HG03108 (cell line): ENCODE measurements around the gene APOBEC4.
"Not testable (repeated sequence)": the region's sequence is repeated elsewhere in the genome, so short reads cannot be mapped to it uniquely, and the experiment has no call there.

Source experiments
- ATAC-seq: cut with Tn5 transposase; IDR thresholded peaks from one replicate; pipeline ENCODE4 v1.9.1; 2021; ENCODE audit warnings: moderate library complexity; ENCODE audit not compliant: unreplicated experiment

The APOBEC4 gene

DNA sequence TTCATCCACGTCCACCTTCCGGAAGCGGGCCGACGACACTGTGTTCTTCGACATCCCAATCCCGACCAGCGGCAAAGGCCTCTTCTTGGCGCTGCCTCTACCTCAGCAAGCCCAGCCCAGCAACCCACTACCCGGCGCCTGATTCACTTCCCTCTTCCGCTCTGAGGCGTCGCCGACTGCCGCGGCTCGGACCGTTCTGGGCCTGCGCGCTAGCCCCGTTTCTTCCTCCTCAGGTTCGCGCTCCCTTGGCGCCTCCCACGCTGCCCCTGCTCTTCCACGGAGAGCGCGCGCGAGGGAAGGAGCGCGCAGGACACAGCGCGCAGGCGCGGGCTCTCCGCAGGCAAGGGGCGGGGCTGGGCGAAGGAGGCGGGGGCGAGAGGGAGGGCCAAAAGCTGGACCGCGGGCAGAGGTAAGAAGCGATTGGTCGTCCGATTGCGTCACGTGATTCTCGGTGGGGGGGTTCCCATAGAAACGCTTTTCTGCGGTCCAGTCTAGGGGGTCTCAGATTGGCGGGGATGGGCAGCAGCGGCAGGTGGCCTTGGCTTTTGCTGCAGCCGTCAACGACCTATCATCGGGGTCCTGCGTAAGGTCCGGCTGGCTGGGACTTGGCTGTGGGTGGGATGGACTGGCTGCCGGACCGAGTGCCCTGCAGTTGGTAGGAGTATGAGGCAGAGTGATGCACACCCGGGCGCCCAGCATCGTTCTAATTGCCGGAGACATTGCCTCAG is 17.3 kb downstream of the APOBEC4 start, which contains the start of gene ARPC5:
TSS of gene ARPC5 (minus strand) at position 178 of the 728 bp plus-strand sequence. CDS start at position 54, 124 bp downstream.
- ATAC-seq = peak; percentile 85

DNA sequence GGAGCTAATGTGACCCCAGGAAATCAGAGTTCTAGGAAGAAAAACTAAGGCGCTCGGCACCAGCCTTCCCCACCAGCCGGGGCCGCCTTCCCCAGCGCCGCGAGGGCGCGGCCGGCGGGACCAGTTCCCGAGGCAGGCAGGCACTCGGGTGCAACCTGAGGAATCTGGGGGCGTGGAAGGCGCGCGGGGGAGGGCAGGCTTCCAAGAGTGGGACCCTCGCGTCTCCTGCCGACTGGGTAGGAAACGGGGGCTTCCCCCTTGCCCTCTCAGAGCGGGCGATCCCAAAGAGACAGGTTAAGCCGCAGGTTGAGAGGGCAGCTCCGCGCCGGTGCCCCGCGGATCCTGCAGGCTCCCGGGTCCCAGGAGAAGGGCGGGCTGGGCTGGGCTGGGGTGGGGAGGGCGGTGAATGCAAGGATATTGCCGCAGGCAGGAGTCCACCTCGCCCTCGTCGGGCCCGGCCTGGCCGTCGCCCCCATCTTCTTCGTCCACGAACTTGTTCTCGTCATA is 18.0 kb downstream of the APOBEC4 start:
- no peak for ATAC-seq

DNA sequence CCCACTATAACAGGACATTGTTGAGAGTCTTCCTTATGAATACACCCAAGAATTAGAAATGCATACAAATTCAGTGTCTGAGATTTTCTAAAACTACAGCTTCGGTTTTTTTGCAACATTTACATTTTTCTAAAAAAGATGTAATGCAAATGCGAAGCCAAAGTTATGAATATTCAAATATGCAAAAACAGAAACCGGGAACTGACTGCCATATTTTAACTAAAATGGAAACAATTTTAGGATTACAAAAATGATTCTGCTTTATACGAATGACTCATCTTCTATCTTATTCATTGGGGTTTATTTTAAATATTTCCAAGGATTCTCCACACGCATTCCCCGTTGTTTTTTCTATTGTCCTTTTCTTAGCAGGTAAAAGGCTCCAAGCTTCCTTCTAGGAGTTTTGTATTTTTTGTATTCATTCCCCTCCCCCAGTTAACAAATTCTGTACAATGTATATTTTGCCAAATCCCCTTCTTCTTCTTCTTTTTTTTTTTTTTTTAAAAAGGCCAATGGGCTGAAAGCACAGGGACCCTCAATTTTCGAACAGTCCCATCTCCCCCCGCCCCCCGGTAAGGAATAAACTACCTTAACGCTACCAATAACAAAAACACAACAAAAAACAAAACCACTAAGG is 18.6 kb downstream of the APOBEC4 start:
- no peak for ATAC-seq

DNA sequence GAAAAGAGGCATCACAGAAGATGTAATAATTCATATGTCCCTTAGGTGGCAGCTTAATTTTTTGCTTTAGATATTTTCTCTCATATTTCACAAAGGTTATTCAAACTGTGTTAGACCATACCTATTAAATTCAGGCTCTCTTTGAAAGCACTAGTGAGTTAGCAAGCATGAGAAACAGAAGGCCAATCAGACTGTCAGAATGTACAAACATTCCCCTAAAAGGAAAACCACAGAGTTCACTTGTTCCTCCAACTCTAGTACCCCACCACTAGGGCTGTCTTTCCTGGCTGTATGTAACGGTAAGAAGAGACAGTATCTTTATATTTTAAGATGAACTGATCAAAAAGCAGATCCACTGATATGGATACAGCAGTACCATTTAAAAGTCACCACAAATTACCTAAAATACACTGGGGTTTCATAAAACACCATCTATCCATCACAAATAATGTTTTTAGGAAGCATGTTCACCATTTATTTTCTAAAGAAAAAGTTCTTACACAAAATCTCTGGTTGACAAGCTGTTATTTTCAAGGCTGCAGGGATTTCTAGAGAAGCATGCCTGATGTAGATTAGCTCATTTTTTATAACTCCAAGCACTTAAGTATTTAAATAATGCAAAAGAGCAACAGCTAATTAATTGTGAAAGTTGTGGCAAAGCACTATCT is 19.3 kb downstream of the APOBEC4 start:
- ATAC-seq = peak; percentile 33

DNA sequence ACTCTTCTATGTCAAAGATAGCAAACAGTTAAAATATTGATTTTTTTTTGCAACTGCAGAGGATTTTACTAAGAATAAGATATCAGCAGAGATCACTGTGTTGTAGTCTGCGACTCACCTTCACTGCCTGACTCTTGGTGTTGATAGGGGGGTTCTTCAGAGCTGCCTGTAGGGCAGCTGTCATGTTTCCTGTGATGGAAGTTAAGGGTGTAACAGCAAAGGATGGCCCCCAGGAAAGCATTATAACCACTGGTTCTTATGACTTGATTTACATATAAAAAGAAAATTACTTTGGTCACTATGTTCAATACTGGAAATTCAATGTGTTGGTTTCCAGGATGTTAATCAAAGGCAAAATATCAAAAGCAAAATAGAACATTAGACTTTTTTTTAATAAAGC is 20.2 kb downstream of the APOBEC4 start:
- ATAC-seq = no peak

DNA sequence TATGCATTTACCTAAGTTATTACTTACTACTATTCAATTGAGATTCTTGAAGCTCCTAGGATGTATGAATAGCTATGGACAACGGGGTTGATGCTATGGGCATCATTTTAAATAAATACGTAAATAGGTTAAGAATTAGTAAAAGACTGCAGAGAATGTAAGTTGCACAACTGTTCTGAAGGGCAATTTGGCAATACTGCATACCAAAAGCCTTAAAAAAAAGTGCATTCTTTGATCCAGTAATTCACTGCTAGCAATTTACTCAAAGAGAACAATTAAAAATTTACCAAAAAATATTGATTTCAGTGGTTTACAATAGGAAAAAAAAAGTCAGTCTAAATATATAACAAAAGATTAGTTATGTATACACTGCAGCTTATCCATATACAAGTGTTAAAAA is 21.0 kb downstream of the APOBEC4 start:
- ATAC-seq = no peak

DNA sequence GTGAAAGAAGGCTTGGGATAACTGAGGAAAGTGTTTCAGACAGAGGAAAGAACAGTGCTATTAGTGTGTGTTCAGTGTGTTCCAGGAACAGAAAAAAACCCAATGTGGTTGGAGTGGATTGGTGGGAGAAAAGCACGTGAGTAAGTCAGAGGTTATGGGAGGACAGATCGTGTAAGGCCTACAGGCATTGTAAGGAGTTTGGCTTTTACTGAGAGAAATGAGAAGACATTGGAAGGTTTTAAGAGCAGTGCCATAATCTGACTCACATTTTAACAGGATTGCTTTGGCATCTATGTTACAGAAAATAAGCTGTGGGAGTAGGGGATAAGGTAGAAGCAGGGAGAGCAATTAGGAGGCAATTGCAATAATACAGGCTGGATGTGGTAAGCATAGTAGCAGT is 22.4 kb downstream of the APOBEC4 start:
- no peak for ATAC-seq

DNA sequence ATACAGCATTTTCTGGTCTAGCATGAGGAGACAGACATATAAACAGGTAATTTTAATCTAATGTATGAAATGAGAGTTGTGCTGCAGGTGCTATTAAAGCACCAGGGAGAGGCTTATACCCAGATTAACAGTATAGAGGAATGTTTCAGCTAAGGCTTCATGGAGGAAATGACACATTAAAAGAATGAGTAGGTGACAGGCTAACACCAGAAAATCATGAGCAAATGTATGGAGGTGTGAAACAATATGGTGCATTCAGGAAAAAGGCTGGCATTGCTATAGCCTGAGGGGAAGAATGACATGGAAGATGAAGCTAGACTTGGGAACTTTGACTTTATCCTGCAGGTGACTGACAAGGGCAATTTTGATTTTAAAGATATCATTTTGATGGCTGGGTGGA is 24.6 kb downstream of the APOBEC4 start:
- no peak for ATAC-seq

DNA sequence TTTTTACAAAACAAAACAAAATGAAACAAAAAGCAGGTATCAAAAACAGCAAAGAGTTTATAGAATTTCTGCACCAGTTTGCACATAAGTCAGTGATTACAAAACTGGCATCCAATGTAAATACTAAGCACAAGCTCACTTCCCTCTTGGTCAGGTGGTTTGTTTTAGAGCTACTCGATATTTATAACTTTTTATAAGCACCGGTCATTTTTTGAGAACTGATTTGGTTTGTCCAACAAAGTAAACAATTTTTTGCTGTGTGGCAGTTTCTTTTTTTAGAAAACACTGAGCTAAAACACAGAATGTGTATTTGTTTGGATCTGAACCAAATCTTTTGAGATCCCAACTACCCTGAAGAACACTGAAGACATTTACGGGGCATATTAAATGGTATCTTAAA is 26.9 kb downstream of the APOBEC4 start:
- ATAC-seq = not testable (repeated sequence)

DNA sequence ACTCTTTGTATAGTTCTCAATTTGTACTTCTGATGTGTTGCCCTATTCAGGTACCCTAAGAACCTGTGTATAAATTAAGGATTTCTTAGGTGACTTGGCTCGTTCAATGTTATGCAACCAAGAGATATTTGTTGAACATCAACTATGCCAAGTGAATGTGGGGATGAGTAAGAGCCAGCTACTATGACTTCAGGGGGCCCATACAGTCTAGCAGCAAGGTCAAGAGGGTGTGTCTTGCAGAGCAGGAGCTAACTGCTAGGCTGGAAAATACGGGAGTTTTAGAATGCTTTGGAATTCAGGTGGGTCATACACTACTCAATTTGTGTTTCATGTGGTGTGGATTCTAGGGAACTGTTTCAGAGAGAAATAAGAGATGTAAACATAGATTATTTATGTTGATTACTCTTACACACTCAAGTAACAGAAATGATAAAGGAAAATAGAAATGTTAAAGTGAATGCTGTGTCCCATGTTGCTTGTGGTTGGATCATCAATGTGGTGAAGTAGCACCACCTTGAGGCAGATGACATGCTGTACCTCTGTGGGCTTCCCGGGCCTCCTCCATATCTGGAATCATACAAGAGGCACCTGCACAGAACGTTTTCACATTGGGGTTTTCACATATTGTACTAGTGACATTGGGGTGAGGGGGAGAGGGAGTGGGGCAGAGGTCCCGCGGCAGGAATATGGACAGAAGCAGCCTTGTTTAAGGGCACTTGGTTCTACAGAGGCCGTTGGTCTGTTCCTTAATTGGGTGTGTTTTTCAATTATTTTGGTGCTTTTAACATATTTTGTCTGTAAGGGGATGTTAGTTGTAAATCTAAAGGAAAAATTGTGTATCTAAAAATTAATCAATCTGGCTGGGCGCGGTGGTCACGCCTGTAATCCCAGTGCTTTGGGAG is 30.0 kb downstream of the APOBEC4 start:
- peak; percentile 89 for ATAC-seq

DNA sequence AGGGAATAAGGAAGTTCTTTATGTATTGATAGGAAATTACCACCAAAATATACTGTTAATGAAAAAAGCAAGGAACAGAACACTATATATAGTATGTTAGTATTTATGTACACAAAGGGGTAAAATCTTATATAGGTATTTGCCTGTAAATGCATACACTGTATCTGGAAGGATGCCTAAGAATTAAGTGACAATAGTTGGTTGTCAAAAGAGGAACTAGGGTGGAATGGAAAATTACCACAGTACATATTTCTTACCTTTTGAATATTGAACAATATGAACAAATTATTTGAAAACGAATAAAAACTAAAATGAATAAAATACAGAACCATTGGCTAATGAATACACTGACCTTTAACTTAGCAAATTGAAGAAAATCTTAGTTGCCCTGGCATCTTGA is 31.1 kb downstream of the APOBEC4 start:
- ATAC-seq = no peak

DNA sequence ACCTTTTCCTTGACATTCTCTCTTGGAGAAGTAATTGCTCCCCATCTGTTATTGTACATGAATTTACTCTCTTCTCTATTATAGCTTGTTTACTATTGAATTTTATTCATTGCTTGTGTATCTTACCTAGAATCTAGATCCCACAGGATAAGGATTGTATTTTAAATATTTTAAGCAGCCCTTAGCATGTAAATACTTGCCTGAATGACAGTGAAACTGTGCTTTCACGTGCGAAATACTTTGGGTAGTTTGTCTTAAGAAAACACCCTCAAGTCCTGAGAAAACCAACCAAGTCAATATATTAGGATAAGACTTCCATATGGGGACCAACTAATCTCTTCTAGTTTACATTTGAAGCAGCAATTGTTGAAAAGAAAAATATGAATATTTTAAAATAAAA is 32.8 kb downstream of the APOBEC4 start:
- no peak for ATAC-seq

DNA sequence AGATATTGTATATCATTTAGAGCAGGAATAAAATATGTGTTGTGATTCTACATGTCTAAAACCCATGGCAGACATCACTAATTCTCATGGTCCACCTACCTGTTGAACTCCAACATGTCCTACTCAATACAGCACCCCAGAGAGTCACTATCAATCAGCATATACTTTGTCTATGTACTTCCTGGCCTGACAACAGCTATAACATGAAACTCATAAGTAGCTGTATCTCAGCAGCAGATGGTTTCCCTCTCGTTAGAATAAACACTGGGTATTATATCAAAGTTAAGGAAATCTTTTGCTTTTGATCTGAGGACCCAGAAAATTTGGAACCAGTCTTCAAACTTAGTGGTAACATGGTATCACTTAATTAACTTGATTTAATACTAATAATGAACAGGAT is 33.3 kb downstream of the APOBEC4 start:
- ATAC-seq = no peak

DNA sequence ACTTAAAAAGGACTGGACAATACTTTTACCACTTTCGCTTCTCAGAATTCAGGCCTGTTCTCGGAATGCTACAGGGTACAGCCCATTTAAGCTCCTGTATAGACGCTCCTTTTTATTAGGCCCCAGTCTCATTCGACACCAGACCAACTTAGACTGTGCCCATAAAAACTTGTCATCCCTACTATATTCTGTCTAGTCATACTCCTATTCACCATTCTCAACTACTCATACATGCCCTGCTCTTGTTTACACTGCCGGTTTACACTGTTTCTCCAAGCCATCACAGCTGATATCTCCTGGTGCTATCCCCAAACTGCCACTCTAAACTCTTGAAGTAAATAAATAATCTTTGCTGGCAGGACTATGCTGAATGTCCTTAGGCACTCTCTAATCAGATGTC is 34.9 kb downstream of the APOBEC4 start:
- ATAC-seq = not testable (repeated sequence)

DNA sequence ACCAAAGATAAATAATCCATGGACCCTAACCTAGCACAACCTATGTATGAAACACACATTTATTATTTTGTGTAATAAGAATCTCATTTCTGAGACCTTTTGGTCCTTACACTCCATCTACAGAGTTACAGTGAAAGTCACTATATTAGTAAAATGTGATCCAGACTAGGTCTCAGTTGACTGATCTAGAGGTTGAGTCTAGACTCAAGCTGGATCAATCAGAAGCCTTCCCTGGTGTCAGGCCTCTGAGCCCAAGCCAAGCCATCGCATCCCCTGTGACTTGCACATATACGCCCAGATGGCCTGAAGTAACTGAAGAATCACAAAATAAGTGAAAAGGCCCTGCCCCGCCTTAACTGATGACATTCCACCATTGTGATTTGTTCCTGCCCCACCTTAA is 40.1 kb downstream of the APOBEC4 start:
- ATAC-seq = not testable (repeated sequence)

DNA sequence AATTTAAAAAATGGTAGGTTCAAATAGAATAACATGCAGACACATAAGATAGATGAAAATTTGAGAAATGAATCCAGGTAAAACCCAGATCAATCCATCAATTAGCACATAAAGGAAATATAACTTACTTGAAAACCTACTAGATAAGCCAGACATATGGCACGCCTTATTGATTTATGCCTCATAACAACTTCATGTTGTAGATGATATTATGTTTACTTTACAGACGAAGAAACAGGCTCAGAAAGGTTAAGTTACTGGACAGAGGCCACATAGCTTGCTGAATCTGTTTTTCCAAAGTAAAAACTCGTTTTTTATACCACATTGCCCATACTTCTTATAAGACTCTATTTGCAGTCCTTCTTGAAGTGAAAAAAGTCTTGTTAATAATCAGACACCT is 40.7 kb downstream of the APOBEC4 start:
- ATAC-seq = no peak

DNA sequence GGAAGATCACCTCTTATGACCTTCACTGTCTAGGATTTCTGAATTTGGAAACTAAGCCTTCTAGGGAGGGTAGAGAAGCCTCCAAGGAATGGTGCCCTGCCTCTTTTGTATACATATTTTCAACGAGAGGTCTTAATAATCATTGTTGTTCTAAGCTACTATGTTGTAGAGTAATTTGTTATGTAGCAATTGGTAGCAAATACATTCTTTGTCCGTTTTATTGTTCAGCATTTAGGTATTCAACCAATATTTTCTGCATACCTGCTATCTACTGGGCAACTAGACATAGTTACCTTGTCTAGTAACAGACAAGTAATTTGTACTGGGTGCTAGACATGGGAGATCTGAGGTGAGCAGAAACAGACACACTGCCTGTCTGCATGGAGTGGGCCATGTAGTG is 42.1 kb downstream of the APOBEC4 start:
- ATAC-seq = no peak

DNA sequence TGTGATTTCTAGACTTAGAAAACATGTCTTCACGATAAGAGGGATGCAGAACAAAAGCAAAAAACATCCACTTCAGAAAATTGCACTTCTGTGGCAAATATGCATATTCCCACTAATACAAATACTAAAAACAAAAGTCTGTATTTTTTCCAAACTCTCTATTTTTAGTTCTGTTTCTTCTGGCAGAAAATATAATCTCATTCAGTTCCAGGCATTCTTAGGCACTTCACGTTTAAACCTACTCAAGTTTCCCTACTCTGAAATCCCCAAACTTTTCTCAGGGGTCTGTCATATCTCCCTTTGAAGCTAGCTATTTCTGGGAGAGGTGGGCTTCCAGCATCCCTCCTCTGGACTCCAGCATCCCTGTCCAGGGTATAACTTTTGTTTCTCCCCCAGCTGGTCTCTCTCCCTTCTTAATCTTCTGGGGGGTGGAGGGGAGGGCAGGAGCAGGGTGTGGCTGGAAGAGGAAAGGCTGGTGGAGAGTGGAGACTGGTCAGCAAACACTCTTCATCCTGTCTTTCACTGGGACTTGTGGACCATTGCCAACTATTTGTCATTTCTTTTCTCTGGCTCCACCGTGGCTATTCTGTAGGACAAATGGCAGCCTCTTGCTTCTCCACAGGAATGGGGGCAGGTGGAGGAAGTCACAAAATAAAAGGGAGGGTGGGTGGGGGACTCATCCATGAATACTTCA is 43.2 kb downstream of the APOBEC4 start:
- ATAC-seq = no peak

DNA sequence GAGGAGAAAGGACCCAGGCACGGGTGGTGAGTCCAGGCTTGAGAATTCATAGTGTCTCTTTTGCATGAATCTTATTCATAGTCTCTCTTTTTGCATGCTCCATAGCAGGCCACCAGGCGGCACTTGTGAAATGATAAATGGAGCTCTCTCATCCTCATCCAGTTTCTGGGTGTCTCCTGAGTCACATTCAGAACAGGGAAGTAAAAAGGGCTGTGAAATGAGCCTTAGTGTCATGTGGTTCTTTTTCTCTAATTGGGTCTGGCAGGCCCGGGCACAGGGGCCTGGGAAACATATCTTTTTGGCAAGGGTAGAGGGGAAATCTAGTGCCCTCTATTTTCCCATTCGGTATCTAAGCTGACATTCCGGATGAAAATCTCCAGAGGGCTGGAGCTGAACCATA is 43.8 kb downstream of the APOBEC4 start:
- peak; percentile 31 for ATAC-seq

DNA sequence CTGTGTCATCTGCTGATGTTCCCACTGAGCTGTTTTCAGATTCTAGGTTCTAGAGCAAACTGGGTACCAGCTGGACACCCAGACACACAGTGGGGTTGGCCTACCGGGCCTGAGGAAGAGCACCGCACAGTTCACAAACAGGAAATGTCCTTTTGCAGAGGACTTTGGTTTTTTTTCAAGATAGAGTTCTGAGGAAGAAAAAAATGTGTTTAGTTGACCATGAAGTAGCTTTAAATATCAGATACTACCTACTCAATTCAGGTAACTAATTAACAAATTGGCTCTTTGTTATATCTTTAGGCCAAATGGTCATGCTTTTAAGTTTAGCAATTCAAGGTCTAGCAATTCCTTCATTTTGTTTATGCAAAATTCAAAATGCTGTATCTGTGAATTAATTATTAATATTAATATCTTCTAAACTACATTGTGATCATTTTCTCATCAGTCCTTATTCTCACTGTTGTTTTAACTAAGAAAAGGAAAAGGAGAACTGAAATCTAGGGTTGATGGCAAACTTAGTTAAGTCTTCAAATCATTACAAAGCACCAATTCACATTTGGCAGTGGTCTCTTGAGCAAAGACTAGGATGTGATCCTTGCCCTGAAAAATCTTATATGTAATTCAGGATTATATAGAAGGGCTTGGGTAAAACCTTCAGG is 45.7 kb downstream of the APOBEC4 start:
- ATAC-seq = peak; percentile 44
